Measurements from ENCODE around the gene SLC39A11.

GRCh38 chr17:72659811-72660210 is 432.7 kb downstream of the SLC39A11 start:
- TF ChIP-seq POLR2A (IDR thresholded peaks at IDR 0.05) = no peak
- no peak for TF ChIP-seq CTCF (IDR thresholded peaks at IDR 0.05)
